HG03103 (cell line): Measurements from ENCODE around the gene RIMS4.

Experiments
- ATAC-seq: cut with Tn5 transposase; IDR thresholded peaks from one replicate; pipeline ENCODE4 v1.9.1; 2021; ENCODE audit warnings: low read depth; ENCODE audit not compliant: unreplicated experiment

Gene RIMS4

DNA sequence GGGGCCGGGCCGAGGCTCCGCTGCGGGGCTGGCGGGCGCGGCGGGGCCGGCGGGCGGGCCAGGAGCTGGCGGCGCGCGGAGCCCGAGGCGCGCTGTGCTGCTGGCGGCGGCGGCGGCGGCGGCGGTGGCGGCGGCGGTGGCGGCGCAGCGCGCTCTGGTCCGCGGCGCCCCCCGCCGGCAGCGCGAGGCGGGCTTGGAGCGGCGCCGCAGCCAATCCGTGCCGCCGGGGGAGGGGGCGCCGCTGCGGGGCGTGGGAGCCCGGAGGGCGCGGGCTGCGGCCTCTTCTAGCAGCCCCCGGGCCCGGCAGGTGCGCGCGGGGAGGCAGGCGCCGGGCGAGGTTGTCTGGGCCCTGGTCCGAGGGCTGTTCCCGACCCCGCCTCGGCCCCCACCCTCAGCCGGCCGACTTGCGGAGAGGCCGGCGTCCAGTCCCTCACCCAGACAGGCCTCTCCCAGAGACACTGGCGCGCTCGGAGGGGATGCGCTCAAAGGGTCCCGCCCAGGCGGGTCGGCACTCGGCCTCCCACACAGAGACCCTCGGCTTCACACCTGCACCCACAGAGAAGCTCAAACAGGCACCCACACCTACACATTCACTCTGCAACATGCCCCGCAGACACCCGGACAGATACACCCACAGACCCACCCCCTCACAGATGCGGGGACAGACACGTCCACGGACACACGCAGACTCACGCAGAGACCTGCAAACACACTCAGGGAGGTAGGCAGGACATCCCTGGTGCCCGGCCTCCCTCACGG lies at the start of gene RIMS4:
RIMS4 (minus strand) TSS at position 156 of the 759 bp plus-strand sequence. CDS start 275 bp downstream, outside the sequence.
- no peak for ATAC-seq

- ATAC-seq: no peak
These were observed 48.4 kb upstream of the RIMS4 start for GRCh38 chr20:44858606-44859360.

DNA sequence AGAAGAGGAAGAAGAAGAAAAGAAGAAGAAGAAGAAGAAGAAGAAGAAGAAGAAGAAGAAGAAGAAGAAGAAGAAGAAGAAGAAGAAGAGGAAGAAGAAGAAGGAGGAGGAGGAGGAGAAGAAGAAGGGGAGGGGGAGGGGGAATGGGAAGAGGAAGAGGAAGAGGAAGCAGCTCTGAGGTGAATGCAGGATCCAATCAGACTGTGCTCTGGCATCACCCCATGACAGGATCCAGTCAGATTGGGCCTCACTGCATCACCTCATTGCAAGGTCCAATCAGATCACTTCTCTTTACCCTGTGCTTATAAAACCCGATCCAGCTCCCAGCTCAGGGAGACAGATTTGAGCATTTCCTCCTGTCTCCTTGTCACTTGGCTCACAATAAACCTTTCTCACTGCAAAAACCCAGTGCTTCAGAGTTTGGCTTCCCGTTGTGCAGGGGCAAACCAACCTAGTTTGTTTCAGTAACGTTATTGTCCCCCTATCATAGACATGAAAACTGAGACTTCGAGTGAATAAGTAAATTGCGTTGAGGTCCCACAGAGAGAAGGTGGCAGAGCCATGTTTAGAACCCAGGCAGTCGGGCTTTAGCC lies 46.6 kb upstream of the RIMS4 start:
- ATAC-seq: no peak

GRCh38 chr20:44856442-44856841 lies 46.1 kb upstream of the RIMS4 start:
- ATAC-seq: no peak

GRCh38 chr20:44851545-44851944 lies 41.2 kb upstream of the RIMS4 start:
- ATAC-seq: no peak

DNA sequence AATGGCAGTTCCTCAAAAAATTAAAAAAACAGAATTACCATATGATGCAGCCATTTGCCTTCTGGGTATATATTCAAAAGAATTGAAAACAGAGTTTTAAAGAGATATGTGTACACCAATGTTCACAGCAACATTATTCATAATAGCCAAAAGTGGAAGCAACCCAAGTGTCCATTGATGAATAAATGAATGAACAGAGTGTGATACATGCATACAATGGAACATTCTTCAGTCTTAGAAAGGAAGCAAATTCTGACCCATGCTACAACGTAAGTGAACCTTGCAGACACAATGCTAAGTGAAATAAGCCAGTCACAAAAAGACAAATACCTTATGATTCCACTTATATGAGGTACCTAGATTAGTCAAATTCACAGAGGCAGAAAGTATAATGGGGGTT lies 40.5 kb upstream of the RIMS4 start:
- no peak for ATAC-seq

GRCh38 chr20:44850272-44850671 lies 39.9 kb upstream of the RIMS4 start:
- no peak for ATAC-seq

GRCh38 chr20:44849703-44850102 lies 39.4 kb upstream of the RIMS4 start:
- no peak for ATAC-seq

DNA sequence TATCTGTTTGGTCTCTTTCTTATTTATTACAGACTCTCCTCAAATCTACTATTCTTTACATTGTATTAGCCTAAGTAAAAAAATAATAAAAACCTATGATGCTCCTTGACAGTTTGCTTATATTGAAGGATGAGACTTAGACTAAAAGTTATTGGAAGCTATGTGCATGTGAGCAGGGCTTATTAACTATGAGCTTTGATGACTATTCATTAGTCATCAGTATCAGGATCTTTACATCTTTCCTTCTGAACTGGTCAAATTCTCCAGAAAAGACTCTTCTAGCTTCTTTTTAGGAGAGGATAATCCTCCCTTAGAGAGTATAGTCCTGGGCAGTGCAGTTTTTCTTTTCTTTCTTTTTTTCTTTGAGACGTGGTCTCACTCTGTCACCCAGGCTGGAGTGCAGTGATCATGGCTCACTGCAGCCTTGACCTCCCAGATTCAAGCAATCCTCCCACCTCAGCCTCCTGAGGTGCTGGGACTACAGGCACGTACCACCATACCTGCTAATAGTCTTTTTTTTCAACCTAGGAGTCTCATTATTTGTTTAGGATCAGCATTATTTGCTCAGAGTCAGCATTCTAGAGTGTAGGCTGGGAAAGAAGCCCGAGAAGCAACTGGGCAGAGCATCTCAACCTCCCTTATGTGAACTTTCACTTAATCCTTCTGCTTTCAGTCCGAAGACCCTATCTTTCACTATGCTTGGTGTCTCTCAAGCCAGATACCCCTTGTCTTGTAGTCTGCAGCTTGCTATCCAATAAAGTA lies 38.1 kb upstream of the RIMS4 start:
- no peak for ATAC-seq

DNA sequence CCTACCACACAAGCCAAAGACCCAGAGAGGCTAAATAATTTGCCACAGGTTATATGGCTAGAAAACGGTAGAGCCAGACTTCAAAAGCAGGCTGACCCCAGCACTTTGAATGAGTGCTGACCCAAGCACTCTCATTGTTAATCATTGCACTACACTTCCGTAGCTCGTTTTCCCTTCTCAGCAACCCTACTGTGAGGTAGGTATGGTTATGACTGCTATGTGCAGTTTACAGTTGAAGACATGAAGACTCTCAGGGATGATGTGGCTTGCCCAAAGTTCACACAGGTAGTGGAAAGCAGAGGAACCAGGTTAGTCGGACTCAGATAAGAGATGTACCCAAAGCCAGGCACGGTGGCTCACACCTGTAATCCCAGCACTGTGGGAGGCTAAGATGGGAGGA lies 33.5 kb upstream of the RIMS4 start:
- ATAC-seq: no peak

GRCh38 chr20:44841955-44842354 lies 31.6 kb upstream of the RIMS4 start:
- no peak for ATAC-seq

GRCh38 chr20:44840826-44841225 lies 30.5 kb upstream of the RIMS4 start:
- ATAC-seq: no peak

DNA sequence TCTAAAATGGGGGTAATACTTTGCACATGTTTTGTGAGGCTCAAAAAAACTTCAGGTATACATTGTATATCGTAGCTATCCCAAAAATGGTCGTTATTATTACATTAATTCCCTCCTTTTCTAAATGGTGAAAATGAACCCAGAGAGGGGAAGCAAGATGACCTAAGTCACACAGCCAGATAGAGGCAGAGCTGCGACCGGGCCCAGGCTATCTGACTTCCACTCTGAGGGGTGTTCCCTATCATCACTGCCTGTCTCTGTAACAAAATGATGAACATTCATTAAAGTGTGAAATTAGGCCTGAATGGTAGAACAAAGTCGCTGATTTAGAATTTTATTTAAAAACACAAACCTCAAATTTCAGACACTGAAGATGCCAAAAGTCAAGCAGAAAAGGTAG lies 29.1 kb upstream of the RIMS4 start:
- ATAC-seq: no peak

DNA sequence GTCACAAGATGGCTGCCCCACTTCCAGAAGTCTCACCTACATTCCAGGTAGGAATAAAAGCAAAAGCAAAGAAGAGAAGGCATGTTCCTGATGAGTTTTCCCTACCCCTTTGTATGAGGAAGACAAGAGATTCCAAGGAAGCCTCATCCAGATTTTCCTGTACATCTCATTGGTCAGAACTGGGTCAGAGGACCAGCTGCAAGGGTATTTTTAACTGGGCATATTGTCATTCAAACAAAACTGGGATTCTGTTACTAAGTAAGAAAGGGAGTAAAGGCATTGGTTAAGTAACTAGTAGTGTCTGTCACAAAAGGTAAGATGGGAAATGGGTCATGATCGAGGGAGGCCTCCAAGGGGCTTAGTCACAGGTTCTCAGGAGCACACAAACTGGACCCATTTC lies 28.2 kb upstream of the RIMS4 start:
- no peak for ATAC-seq

DNA sequence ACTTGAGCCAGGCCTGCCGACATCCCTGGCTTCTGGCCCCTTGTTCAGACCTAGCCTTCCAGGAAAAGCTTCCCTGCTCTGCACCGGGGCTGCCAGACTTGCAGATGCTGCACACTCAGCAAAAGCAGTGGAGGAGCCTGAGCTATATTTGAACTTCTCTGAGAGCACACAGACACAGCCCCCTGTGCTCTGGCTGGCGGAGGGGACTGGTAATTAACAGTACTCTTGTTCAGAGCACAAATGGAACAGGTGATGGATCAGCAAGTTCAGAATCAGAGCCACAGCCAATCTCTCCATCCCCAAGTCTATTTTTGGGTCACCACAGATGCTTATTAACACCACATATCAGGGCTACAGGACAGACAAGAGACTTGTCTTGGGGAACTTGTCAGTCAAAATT lies 27.6 kb upstream of the RIMS4 start:
- ATAC-seq: no peak

DNA sequence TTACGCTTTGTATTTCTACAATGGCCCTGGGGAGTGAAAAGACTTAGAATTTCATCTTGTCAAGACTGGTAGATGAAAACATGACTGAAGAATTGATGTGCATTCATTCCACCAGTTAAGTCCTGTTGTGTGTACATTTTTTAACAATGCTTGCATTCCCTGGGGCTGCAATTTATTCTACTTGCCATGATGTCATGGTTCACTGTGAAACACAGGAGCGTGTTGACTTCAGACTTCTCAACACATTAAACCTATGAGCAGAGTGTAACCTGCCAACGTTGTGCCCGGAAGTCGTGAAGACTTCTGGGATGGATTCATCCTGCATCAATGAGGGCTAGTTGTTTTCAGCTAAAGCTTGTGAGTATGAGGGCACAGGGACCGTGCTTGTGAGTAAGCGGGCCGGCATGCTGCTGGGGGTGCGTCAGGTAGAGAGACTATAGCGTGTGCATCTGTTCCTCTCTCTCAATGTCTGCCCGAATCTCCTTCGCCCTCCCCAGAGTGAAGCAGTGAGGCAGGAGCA lies 26.3 kb upstream of the RIMS4 start:
- no peak for ATAC-seq

DNA sequence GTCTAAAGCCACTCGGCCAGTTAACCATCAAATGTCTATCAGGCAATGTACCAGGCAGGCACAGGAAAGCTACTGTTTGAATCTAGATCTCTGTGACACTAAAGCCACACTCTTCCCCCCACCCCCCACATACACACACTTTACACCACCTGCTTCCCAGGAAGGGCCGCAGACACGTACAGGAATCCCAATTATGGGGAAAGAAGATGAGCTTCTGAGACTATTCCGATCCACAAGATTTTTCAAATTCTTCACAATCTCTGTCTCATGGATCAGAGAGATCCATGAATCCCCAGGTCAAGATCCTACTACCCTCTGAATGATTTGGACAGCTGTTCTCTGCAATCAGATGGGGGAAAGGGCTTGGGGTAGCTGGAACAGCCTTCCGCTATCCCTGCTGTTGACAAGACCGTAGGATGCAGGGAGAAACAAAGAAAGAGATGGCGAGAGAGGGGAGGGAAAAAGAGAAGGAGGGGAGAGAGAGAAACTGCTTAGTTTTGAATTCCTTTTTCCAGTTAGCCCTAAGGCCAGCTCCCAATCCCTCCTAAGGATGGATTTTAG lies 25.4 kb upstream of the RIMS4 start:
- no peak for ATAC-seq

GRCh38 chr20:44835116-44835515 lies 24.8 kb upstream of the RIMS4 start:
- ATAC-seq: no peak

DNA sequence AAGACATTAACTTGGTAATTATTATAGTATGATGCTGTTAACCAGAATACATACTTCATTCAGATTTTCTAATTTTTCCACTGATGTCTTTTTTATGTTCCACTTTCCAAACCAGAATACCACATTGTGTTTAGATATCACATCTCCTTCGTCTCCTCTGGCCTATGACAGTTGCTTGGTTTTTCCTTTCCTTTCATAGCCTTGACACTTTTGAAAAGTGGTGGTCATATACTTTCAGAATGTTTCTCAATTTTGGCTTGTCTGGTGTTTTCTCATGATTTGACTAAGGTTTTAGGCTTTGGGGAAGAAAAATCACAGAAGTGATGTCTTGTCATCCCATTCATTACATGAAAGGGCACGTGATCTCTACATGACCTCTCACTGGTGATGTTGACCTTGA lies 24.3 kb upstream of the RIMS4 start:
- no peak for ATAC-seq

DNA sequence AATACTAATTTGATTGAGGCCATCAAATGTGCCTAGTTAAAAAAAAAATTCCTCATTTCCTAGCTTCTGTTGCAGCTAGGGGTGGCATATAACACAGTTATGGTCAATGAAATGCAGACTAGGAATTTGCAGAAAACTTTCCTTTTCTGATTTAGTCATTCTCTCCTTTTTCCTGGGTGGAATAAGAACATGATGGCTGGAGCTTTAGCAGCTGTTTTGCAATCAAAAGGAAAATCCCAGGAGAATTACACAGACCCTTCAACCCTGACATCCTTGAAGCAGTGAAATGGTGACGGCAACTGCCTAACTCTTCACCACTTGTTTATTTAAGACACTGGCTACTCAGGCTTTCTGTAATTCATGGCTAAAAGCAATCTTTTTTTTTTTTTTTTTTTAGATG lies 23.1 kb upstream of the RIMS4 start:
- ATAC-seq: no peak
